Coronary artery (tissue), 2 donors: Measurements from ENCODE around the gene BST2.

Source experiments
- DNase-seq: peaks from one replicate; pipeline ENCODE4 v3.0.0-alpha.2; 2017; ENCODE audit warnings: low spot score
- H3K27ac ChIP-seq, 2 donors: fragments of 200-600 bp; sonication (generic); one replicate each; pipeline ENCODE4 v1.5.1; 2016 to 2019
- H3K4me3 ChIP-seq: fragments of 200-600 bp; sonication (generic); 2 replicates; pipeline ENCODE4 v1.5.1; 2016; ENCODE audit warnings: mild to moderate bottlenecking, moderate library complexity
- CTCF ChIP-seq: fragments of 200-600 bp; sonication (generic); IDR thresholded peaks from one replicate; pipeline ENCODE4 v1.5.1; 2019; ENCODE audit warnings: antibody characterized with exemption

The BST2 gene

GRCh38 chr19:17394891-17395415 lies 10.5 kb downstream of the BST2 start:
- DNase-seq: no peak
- Histone ChIP-seq H3K4me3 (no peak overlapping the region), H3K27ac (no peak overlapping the region)
- TF ChIP-seq CTCF: no peak

- DNase-seq: no peak
- no peak for TF ChIP-seq CTCF
- no peak within 1 kb of the TSS for H3K27ac ChIP-seq
- H3K4me3 ChIP-seq: no peak within 1 kb of the TSS
These were observed 11.5 kb downstream of the BST2 start, which contains the start of gene CCDC194 for GRCh38 chr19:17393914-17394313. Gene CCDC194, minus strand, starts transcription at chr19:17394196. Its CDS starts 38 bp downstream, at chr19:17394158.

GRCh38 chr19:17393002-17393401 lies 12.4 kb downstream of the BST2 start:
- no peak for TF ChIP-seq CTCF
- H3K27ac ChIP-seq: no peak overlapping the region

GRCh38 chr19:17391371-17392151 lies 13.9 kb downstream of the BST2 start:
- Histone ChIP-seq H3K27ac (no peak overlapping the region), H3K4me3 (peak overlapping the region; percentile 72)
- no peak for TF ChIP-seq CTCF
- no peak for DNase-seq

More at GRCh38 chr19:17393002-17393401, 12.4 kb downstream of the BST2 start:
- no peak overlapping the region for H3K4me3 ChIP-seq
- no peak for DNase-seq

GRCh38 chr19:17390665-17391370 lies 14.6 kb downstream of the BST2 start:
- Histone ChIP-seq H3K27ac (peak overlapping the region in 1 of 2 donors; percentile 19), H3K4me3 (peak overlapping the region; percentile 72)
- peak; percentile 93 for DNase-seq
- peak; percentile 81 for TF ChIP-seq CTCF

- no peak for DNase-seq
- peak overlapping the region; percentile 72 for H3K4me3 ChIP-seq
- H3K27ac ChIP-seq: no peak overlapping the region
- TF ChIP-seq CTCF: no peak
These were observed 15.3 kb downstream of the BST2 start for GRCh38 chr19:17389957-17390664.
